Activated T-cell treated with anti-CD3 and anti-CD28 coated beads, Interleukin-2, amount 50 U/mL, for 1 hour (primary cell): ENCODE data around the gene ARG1.

Experiments used
- DNase-seq: peaks from one replicate; pipeline ENCODE4 v3.0.0-alpha.2; 2020

The ARG1 gene

DNA sequence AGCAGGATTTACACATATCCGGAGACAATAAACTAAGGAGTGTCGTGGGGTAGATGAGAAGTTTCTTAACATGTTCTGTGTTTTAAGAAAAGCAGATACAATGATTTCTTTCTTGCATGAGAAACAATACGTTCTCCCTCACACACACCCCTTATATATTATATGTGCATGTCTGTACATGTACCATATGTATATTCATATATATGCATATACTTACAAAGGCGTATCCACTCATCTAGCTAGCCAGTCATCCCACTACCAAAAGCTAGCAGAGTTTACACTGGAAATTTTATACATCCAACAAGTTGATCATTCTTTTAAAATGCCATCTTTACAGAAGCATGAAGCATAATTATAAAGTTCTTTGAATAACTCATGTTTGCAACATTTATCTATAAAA is 14.9 kb downstream of the ARG1 start:
- DNase-seq: no peak

DNA sequence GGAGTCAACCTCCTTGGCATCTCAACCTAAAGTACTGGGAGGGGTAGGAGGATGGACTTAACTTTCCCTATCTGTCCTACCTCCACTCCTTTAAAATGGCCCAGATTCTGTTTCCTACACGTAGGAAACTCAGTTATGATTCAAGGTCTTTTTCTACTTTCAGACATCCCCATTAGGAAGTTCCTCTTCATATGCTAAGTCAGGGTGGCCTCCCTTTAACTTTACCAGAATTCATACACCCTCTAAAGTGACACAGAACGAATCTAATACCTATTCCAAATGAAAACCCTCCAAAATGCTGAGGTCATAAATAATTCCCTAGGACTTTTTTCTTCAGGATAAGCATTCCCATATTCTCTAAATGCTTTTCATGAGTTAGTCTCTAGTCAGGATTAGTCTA is 15.6 kb downstream of the ARG1 start:
- no peak for DNase-seq

GRCh38 chr6:131592935-131593334 is 19.9 kb downstream of the ARG1 start:
- no peak for DNase-seq

GRCh38 chr6:131594074-131594473 is 21.0 kb downstream of the ARG1 start:
- no peak for DNase-seq

DNA sequence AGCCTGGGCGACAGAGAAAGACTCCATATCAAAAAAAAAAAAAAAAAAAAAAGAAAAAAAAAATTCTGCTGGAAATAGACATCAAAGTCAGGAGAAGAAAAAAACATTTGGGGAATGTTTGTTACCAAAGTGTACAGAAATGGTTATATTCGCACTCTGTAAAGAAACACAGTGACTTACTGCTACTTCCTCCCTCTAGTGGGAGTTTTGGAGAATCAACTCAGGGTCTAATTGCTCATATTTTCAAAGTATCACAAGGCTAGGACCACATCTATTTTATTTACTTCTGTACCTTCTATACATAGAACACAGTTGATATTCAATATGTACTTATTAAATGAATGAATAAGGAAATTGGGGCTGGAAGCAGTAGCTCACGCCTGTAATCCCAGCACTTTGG is 24.4 kb downstream of the ARG1 start:
- no peak for DNase-seq

DNA sequence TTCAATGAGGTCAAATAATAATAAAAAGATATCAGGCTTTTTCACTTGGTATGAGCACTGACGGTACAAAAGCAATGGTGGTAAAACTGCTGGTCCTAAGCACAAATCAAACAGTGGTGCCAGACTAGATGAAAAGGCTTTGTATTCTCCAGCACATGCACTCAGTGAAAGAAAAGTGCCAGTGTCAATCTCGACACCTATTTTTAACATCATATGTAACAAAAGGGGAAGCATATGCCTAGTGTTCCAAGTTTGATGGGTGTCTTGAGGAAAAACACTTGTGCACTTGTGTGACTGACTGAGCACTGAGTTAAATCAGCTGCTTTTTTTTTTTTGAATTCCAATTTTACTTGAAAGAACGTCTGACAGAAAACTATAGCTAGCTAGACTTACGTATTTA is 27.7 kb downstream of the ARG1 start:
- DNase-seq: no peak

DNA sequence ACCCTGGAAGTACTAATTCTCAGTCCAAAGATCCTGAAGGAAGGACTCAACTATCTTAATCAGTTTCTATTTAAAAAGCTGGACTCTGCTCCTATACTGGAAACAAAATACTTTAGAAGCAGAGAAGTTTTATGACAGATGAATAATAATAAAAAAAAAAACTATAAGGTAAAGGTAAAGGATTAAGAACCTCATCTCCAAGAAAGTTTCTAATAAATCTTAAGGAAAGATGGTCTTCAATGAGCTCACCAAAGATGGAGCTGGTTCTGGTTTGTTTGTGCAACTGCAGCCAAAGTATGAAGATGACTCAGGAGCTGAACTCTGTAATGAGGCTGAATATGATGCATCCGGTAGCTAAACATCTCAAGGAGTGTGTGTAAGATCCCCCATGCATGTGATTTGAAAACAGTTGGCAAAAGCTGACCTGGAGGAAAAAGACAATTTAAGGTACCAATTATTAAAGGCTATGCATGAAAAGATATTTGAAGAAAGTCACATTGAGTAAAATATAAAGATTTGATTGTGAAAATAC is 29.8 kb downstream of the ARG1 start:
- no peak for DNase-seq

DNA sequence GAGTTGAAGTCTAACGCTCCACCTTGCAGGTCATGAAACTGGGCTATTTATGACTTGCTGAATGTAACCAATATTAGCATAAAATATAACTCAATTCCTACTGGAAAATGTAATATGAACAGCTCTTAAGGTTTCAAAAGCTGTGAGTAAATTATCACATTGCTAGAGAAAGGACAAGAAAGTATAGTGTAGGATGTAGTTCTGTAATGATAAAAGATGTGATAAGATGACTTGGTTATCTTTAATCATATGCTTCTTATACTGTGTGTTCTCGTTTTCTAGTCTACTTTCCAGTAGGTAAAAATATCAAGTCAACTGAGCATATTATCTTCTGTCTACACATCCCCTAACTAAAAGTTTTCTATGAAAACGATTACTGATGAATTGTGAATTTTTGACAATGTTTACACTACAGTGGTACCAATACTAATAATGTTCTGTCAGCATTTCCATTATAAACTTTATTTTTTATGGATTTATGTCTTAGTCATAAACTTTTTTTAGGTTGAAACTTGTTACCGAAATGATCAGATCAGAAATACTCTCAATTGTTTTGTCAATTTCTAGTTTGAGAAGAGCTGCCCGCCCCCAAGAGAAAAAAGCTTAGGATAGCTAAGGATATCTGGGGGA is 40.4 kb downstream of the ARG1 start:
- no peak for DNase-seq

GRCh38 chr6:131615275-131615674 is 42.2 kb downstream of the ARG1 start:
- DNase-seq: no peak

GRCh38 chr6:131627724-131628682 is 55.0 kb downstream of the ARG1 start, which contains the start of gene MED23:
TSS of gene MED23 (minus strand) at chr6:131628242. CDS start at chr6:131628049, 193 bp downstream.
- DNase-seq: peak; percentile 99

- no peak for DNase-seq
Measured at GRCh38 chr6:131628726-131629125, 55.7 kb downstream of the ARG1 start.

- DNase-seq: no peak
Measured at GRCh38 chr6:131629651-131630050, 56.6 kb downstream of the ARG1 start.

- no peak for DNase-seq
Measured at GRCh38 chr6:131631625-131632289, 58.7 kb downstream of the ARG1 start.
